ENCODE measurements around the gene JCAD.

DNA sequence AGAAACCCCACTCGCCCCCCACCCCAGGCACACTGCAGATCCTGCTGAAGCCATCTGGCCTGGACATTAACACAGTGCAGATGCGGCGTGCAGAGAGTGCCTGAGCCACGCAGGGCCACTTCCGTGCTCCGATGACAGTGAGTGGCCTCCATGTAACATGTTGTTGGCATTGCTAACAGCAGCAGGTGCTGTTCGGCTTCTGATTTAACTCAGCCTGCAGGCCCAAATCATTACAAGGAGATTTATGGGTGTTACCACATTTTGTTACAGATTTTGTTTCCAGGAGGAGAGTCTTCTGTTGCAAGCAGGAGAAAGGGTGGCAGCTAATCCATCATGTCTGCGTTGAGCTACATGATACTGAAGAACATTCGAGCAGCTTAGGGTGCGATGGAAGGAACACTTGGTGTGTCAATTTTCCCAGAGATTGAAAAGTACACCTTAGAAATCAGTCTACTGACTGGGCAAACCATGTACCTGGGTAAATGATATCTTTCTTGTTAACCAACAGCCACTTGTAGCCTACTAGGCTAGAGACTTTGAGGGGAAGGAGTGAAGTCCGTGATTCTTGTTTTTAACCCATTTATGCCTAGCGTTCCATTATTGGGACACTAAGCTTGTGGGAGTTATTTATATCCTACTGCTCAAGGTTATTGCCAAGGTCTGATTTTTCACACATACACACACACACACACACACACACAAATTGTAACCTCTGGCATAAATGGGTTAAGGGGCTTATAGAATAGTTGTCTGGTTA, 90.0 kb downstream of the JCAD start:
- TF ChIP-seq, protein P1, sequence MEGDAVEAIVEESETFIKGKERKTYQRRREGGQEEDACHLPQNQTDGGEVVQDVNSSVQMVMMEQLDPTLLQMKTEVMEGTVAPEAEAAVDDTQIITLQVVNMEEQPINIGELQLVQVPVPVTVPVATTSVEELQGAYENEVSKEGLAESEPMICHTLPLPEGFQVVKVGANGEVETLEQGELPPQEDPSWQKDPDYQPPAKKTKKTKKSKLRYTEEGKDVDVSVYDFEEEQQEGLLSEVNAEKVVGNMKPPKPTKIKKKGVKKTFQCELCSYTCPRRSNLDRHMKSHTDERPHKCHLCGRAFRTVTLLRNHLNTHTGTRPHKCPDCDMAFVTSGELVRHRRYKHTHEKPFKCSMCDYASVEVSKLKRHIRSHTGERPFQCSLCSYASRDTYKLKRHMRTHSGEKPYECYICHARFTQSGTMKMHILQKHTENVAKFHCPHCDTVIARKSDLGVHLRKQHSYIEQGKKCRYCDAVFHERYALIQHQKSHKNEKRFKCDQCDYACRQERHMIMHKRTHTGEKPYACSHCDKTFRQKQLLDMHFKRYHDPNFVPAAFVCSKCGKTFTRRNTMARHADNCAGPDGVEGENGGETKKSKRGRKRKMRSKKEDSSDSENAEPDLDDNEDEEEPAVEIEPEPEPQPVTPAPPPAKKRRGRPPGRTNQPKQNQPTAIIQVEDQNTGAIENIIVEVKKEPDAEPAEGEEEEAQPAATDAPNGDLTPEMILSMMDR (IDR thresholded peaks at IDR 0.05; ENCODE audit: insufficient read depth, low read length): no peak
- TF ChIP-seq SPI1 (IDR thresholded peaks at IDR 0.05; ENCODE audit: borderline replicate concordance, low read depth) (no peak), POLR2AphosphoS5 (IDR thresholded peaks at IDR 0.05; ENCODE audit: low read depth) (no peak), REST (IDR thresholded peaks at IDR 0.05; ENCODE audit: insufficient replicate concordance, low read depth) (no peak)
